Measurements from ENCODE around the gene LIMA1.
A peak's percentile ranks its signal among the peaks of the same experiment; 100 is the strongest.
"Not testable (repeated sequence)": the region's sequence is repeated elsewhere in the genome, so short reads cannot be mapped to it uniquely, and the experiment has no call there.

The LIMA1 gene

GRCh38 chr12:50285253-50285652, 1.9 kb upstream of the LIMA1 start:
- no peak for DNase-seq

- no peak for DNase-seq
Observed at GRCh38 chr12:50282721-50283228, 545 bp downstream of the LIMA1 start.

DNA sequence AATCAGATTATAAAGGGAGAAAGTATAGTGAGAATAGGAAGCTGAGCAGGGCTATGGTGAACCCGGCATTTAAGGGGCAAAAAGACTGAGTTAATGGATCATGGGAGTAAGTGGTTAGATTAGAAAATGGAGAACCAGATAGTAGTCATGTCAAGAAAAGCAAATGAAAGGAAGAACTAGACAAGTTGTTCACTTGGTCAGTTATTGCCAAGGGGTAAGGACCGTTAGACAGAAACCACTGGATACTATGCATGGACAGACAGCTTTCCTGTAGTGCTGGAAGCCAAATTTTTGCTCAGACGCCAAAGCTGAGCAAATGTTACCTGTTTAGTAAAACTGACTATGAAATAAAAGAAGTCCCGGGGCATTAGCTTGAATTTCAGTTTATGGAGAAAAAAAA, 3.8 kb downstream of the LIMA1 start:
- no peak for DNase-seq

- no peak for DNase-seq
Observed at GRCh38 chr12:50276912-50277671, 6.2 kb downstream of the LIMA1 start.

DNA sequence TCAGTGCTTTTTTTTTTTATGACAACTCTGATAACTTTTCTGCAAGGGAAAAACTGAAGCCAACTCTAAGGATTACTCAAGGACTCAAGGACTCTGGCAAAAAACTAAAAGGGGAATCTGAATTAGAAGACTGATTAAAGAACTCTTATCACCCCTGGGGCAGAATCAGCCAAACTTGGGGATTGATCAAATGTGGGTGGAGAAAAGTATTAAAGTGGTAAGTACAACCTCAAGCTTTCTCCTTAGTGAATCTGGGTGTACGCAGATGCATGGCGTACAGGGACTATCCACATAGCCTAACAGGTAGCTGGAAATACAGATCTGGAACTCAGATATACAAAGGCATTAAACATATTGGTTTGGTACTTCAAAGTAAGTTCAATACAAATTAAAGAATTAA, 7.3 kb downstream of the LIMA1 start:
- DNase-seq = no peak

GRCh38 chr12:50275556-50275955, 7.8 kb downstream of the LIMA1 start:
- DNase-seq = peak; percentile 22

- not testable (repeated sequence) for DNase-seq
Observed at GRCh38 chr12:50275127-50275526, 8.2 kb downstream of the LIMA1 start.

- DNase-seq = peak; percentile 47
Observed at GRCh38 chr12:50271724-50272247, 11.5 kb downstream of the LIMA1 start.

- DNase-seq = no peak
Observed at GRCh38 chr12:50268482-50268881, 14.8 kb downstream of the LIMA1 start.

DNA sequence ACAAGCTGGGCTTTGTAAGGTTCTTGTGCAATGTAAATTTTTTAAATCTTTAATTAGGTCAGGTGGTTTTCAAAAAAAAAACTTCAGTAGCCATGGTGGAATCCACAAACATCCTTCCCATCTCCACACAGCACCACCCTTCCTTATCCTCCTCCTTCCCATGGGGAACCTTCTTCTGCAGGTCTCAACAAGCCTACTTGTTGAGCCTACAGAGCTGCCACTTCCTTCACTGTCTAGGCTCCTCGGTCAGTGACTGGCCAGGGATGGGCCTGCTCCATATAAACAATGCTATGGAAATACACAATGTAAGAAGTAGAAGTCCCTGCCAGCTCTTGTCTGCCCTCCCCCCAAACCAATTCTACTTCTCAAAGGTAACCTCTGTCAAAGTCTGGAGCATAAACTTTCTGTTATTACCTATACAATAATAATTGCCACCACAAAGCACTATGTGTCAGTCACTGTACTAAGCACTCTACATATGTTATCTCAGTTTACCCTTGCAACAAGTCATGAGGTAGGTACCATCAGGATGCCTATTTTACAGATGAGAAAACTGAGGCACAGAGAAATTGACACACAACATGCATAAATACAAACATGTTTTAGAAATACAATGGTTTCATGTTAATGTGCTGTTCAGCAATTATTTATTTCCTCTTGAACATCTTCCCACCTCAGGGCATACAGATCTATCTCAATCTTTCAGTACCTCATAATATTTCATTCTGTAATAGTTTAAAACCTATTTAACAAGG, 17.4 kb downstream of the LIMA1 start:
- no peak for DNase-seq

GRCh38 chr12:50263832-50264231, 19.5 kb downstream of the LIMA1 start:
- DNase-seq = no peak

DNA sequence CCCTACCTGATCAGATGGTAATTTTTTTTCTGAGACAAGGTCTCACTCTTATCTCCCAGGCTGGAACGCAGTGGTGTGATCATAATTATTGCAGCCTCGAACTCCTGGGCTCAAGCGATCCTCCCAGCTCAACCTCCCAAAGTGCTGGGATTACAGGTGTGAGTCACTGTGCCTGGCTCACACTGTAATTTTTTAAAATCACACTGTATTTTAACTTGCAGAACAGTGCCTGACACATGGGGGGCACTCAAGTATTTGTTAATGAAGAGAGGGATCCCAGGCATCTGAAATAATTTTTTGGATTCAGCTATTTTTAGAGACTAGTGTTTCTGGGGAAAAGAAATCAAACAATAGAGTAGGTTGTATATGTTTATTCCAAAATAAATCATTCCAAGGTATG, 21.7 kb downstream of the LIMA1 start:
- peak; percentile 73 for DNase-seq

DNA sequence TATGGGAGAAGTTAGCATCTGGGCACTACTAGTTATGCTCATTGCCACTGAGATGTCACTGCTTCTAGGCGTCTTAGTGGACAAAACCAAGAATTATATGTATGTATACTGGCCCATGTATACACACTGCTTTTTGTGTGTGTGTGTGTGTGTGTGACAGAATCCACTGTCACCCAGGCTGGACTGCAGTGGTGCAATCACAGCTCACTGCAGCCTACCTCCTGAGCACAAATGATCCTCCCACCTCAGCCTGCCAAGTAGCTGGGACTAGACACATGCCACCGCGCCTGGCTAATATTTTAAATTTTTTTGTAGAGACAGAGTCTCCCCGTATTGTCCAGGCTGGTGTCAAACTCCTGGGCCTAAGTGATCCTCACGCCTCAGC, 25.2 kb downstream of the LIMA1 start:
- DNase-seq = no peak

GRCh38 chr12:50257236-50258166, 25.8 kb downstream of the LIMA1 start:
- DNase-seq = peak; percentile 30

GRCh38 chr12:50256761-50257160, 26.6 kb downstream of the LIMA1 start:
- no peak for DNase-seq

GRCh38 chr12:50252977-50253602, 30.2 kb downstream of the LIMA1 start:
- DNase-seq = no peak

DNA sequence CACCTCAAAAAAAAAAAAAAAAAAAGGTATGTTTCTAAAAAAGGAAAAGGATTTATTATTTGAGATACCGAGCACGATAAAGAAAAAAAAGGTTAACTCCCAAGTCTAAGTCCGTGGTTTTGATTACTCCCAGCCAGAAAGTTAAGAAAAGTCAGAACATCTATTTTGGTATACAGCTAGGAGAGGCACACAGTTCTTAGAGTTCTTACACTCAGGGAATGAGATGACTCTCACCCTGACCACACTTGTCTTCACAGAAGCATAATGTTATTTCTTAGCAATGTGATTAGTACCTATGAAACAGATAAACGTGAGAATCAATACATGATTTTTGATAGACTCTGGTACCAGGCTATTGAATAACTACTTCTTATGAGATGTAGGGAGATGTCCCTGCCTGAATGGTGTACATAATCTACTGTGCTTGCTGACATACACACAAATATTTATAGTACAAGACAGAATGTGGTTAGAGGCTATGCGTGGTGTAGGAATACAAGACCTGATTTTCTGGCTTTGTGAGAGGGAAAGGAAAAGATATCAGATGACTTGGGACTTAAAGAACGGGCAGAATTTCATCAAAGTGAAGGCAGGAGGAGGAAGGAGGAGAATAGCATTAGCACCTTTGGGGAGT, 31.6 kb downstream of the LIMA1 start:
- no peak for DNase-seq

- peak; percentile 24 for DNase-seq
Observed at GRCh38 chr12:50249464-50250182, 33.7 kb downstream of the LIMA1 start.

DNA sequence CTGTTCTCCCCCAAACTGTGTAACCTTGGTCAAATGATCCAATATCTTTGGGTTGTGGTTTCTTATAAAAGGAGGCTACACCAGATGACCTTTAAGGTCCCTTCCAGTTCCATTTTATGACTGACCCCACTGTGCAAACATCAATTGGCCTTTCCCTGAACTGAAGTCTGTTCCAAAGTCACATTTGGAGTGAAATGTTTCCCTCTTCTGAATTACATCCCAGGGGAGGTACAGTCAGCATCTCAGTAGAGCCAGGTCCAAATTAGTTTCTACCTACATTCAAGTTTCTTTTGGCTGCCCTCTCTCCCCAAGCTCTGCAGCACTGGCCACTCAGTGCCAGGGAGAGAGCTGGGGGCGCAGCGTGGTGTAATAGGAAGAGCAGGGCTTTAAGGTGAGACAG, 34.4 kb downstream of the LIMA1 start:
- DNase-seq = no peak

- DNase-seq = no peak
Observed at GRCh38 chr12:50248411-50248810, 34.9 kb downstream of the LIMA1 start.

DNA sequence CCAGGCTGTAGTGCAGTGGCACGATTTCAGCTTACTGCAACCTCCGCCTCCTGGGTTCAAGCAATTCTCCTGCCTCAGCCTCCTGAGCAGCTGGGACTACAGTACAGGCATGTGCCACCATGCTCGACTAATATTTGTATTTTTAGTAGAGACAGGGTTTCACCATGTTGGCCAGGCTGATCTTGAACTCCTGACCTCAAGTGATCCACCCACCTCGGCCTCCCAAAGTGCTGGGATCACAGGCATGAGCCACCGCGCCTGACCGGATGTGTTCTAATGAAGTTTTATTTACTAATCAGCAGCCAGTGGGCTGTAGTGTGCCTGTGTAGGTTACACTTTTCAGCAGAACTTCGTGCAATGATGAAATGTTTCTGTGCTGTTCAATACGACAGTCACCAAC, 35.7 kb downstream of the LIMA1 start:
- DNase-seq = not testable (repeated sequence)
